ENCODE data around the gene ITGA1.

- TF ChIP-seq CTCF (IDR thresholded peaks at IDR 0.05) (no peak), ZFX (IDR thresholded peaks at IDR 0.05; ENCODE audit: borderline replicate concordance) (no peak)
These were observed 39.1 kb upstream of the ITGA1 start for GRCh38 chr5:52748590-52748989.
